Measurements from ENCODE around the gene ADARB2.

The ADARB2 gene

DNA sequence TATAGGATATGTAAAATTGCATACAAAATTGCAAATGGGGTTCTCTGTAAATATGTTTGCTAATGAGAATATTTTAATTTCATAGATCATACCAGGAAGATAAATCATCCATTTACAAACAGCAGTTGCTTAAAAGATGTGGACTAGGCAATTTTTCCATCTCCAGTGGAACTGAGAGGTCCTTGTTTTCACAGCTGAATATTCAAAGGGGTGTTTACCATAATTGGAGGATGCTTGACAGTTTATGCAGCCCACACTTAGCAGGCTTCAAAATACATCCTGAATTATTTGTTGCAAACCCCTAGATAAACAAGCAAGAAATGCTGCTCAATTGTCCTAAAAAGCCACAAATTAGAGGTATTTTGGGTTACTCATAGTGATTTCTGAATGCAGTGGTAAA, 69.9 kb downstream of the ADARB2 start:
- Histone ChIP-seq H3K27me3 (no peaks in the 10 kb centered on the region), H3K9me3 (no peaks in the 10 kb centered on the region), H3K4me3 (ENCODE audit: low read depth in 1 of 2, low read length in 1 of 2) (no peak overlapping the region), H3K4me1 (ENCODE audit: control insufficient read depth in 1 of 2, insufficient read depth in 1 of 2, low read depth in 1 of 2, low read length in 1 of 2) (no peaks in the 10 kb centered on the region), H3K27ac (no peak overlapping the region), H3K36me3 (no peaks in the 10 kb centered on the region)
- TF ChIP-seq, protein P1, sequence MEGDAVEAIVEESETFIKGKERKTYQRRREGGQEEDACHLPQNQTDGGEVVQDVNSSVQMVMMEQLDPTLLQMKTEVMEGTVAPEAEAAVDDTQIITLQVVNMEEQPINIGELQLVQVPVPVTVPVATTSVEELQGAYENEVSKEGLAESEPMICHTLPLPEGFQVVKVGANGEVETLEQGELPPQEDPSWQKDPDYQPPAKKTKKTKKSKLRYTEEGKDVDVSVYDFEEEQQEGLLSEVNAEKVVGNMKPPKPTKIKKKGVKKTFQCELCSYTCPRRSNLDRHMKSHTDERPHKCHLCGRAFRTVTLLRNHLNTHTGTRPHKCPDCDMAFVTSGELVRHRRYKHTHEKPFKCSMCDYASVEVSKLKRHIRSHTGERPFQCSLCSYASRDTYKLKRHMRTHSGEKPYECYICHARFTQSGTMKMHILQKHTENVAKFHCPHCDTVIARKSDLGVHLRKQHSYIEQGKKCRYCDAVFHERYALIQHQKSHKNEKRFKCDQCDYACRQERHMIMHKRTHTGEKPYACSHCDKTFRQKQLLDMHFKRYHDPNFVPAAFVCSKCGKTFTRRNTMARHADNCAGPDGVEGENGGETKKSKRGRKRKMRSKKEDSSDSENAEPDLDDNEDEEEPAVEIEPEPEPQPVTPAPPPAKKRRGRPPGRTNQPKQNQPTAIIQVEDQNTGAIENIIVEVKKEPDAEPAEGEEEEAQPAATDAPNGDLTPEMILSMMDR (IDR thresholded peaks at IDR 0.05) = no peak

DNA sequence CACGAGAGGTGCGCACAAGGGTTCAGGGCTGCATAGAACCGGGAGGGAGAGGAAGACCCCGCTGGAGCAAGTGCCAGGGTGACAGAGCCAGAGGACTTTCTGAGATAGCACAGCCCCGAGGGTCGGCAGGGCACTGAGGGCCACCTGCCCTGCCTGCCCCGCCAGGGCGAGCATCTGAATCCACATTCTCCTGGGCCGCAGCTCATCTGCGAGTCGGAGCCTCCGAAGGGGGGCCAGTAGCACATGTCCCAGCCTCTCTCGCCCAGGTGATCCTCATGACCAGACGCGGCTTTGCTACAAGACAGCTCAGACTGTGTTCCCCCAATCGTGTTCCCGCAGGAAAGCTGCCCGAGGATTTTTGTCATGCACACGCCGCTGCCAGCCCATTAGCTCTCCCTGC, 71.2 kb downstream of the ADARB2 start:
- TF ChIP-seq, protein P1 (IDR thresholded peaks at IDR 0.05) = no peak
- Histone ChIP-seq H3K4me1 (ENCODE audit: control insufficient read depth in 1 of 2, insufficient read depth in 1 of 2, low read depth in 1 of 2, low read length in 1 of 2) (no peaks in the 10 kb centered on the region), H3K27ac (no peak overlapping the region), H3K36me3 (no peaks in the 10 kb centered on the region), H3K27me3 (peaks cover 5% of the 10 kb centered on the region), H3K4me3 (ENCODE audit: low read depth in 1 of 2, low read length in 1 of 2) (no peak overlapping the region), H3K9me3 (no peaks in the 10 kb centered on the region)

DNA sequence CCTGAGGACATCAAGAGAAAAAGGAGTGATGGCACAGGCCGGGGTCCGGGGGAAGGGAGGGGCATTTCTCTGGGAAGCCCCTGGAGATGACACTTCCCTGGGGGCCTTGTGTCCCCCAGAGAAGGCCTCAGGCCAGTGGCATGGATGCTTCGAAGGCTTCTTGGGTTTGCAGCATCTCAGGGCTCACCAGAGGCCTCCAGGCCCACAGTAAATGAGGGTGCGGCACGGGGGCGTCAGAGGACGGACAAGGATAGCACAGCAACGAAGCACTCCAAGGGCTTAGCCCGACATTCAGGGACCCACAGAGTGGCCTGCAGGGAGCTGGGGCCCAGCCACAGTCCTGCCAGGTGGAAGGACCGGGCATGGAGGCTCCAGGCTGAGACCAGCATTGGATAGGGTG, 71.6 kb downstream of the ADARB2 start:
- peaks cover 5% of the 10 kb centered on the region for H3K27me3 ChIP-seq
- H3K9me3 ChIP-seq = no peaks in the 10 kb centered on the region
- H3K27ac ChIP-seq = no peak overlapping the region
- no peak overlapping the region for H3K4me3 ChIP-seq (ENCODE audit: low read depth in 1 of 2, low read length in 1 of 2)
- no peaks in the 10 kb centered on the region for H3K36me3 ChIP-seq
- H3K4me1 ChIP-seq (ENCODE audit: control insufficient read depth in 1 of 2, insufficient read depth in 1 of 2, low read depth in 1 of 2, low read length in 1 of 2) = no peaks in the 10 kb centered on the region
- TF ChIP-seq, protein P1 (IDR thresholded peaks at IDR 0.05) = no peak

DNA sequence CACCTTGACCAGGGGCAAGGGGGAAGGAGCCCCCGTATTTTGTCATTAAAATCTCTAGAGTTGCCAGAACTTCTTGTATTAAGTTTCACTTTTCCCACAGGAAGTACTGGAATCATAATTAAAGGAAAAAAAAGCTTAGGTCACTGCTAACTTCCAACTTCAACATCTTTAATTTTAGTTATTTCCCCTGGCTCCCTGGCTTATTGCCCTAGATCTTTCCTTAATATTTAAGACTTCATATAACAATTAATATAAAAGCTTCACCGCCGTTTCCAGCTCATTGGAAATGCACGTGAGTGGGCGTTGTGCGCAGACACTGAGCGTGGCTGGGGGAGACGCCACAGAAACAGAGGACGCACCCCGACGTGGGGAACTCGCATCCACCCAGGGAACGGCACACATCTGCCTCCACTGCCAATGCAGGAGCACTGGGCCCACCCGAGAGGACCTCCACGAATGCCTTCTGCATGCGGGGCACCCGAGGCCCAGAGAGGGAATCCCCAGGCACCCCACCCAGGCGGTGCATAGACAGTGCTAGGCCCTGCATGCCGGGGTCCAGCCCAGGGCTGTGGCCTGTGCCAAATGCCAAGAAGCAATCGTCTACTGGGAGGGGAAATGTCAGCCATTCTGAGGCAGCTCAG, 72.2 kb downstream of the ADARB2 start:
- Histone ChIP-seq H3K4me3 (ENCODE audit: low read depth in 1 of 2, low read length in 1 of 2) (no peak overlapping the region), H3K36me3 (no peaks in the 10 kb centered on the region), H3K27ac (no peak overlapping the region), H3K9me3 (no peaks in the 10 kb centered on the region), H3K4me1 (ENCODE audit: control insufficient read depth in 1 of 2, insufficient read depth in 1 of 2, low read depth in 1 of 2, low read length in 1 of 2) (no peaks in the 10 kb centered on the region), H3K27me3 (peaks cover 5% of the 10 kb centered on the region)
- TF ChIP-seq, protein P1 (IDR thresholded peaks at IDR 0.05) = no peak

DNA sequence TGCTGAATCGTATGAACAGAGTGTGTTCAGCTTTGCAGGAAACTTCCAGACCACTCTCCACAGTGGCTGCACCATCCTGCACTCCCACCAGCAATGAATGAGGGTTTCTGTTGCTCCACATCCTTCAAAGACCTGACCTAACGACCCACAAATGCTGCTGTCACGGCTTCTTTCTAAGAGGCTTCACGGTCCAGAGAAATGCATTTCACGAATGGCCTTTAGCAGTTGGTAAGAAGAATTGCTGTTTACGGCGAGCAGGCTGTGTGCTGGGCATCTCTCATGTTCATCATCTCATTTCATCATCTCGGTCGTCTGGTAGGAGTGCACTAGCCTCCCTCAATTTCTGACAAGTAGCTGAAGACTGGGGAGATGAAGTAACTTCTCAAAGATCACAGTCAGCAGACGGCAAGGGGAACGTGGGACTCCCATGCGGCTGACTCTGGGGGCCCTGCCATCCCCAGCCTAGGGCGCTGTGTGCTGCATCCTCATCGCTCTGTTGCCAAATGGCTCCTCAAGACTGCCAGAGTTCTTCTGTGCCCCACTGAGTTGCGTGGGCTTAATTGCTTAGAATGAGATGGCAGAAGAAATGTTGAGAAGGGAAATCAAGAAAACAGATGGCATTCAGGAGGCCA, 72.9 kb downstream of the ADARB2 start:
- TF ChIP-seq, protein P1 (IDR thresholded peaks at IDR 0.05) = no peak
- no peaks in the 10 kb centered on the region for H3K36me3 ChIP-seq
- H3K4me1 ChIP-seq (ENCODE audit: control insufficient read depth in 1 of 2, insufficient read depth in 1 of 2, low read depth in 1 of 2, low read length in 1 of 2) = no peaks in the 10 kb centered on the region
- no peak overlapping the region for H3K27ac ChIP-seq
- H3K4me3 ChIP-seq (ENCODE audit: low read depth in 1 of 2, low read length in 1 of 2) = no peak overlapping the region
- H3K27me3 ChIP-seq = peaks cover 5% of the 10 kb centered on the region
- no peaks in the 10 kb centered on the region for H3K9me3 ChIP-seq
